Spinal cord (tissue), 10 donors: ENCODE results near the gene RANBP9. TPM values are rescaled to one million over a fixed set of nuclear protein-coding genes. Genes with fewer than 3 reads are reported as not detected.

Source experiments
- DNase-seq, 6 donors: peaks; one replicate each; pipeline versions ENCODE4 v3.0.0 to v3.0.0-alpha.2; 2013 to 2015; ENCODE audit warnings: low spot score in 6 of 6, low read depth in 4 of 6
- H3K27ac ChIP-seq: one replicate; pipeline ENCODE4 v1.5.1; 2013; ENCODE audit warnings: low read depth, low read length, control low read depth
- H3K27me3 ChIP-seq: one replicate; pipeline ENCODE4 v1.6.1; 2013; ENCODE audit warnings: low read length; ENCODE audit not compliant: control insufficient read depth, insufficient read depth
- H3K36me3 ChIP-seq: one replicate; pipeline ENCODE4 v1.6.1; 2013; ENCODE audit warnings: low read length; ENCODE audit not compliant: control insufficient read depth, insufficient read depth
- H3K4me1 ChIP-seq: one replicate; pipeline ENCODE4 v1.6.1; 2013; ENCODE audit warnings: low read length; ENCODE audit not compliant: control insufficient read depth, insufficient read depth
- H3K4me3 ChIP-seq: one replicate; pipeline ENCODE4 v1.5.1; 2013; ENCODE audit warnings: low read depth, low read length, control low read depth
- H3K9me3 ChIP-seq: one replicate; pipeline ENCODE4 v1.6.1; 2013; ENCODE audit warnings: low read length; ENCODE audit not compliant: control insufficient read depth, insufficient read depth
- WGBS: methylation state at CpG from one replicate; pipeline ENCODE4 v1.1.5; 2013; ENCODE audit warnings: missing lambda C conversion rate; ENCODE audit not compliant: insufficient coverage; 5-methylcytosine and 5-hydroxymethylcytosine counted together
- polyA plus RNA-seq, 2 donors: library from polyadenylated mRNA; unstranded; fragments of 120-200 nt; gene quantifications; one replicate each; pipeline ENCODE4 v1.2.1, GENCODE V29; 2013; ENCODE audit not compliant: insufficient read length in 2 of 2
- total RNA-seq, 2 donors: library from RNA; depleted of rRNA in 1 of 2; stranded (reverse); fragments of 120-200 nt in 1 of 2; fragments of >200 nt in 1 of 2; gene quantifications; one replicate each; pipeline versions ENCODE4 v1.2.3 to v1.2.4, GENCODE V29; 2013 to 2014
- donor health status: healthy.

The RANBP9 gene
- total and polyA plus RNA-seq, 4 donors: 34.8 to 59.8 (median 56.1) TPM

GRCh38 chr6:13641315-13641714, 70.3 kb downstream of the RANBP9 start:
- Histone ChIP-seq H3K4me1 (no peaks in the 10 kb centered on the region), H3K36me3 (peaks cover 8% of the 10 kb centered on the region), H3K27me3 (no peaks in the 10 kb centered on the region), H3K27ac (no peak overlapping the region), H3K4me3 (no peak overlapping the region), H3K9me3 (no peaks in the 10 kb centered on the region)
- no CpG with 5 or more reads among the region's 5 CpGs for WGBS
- DNase-seq: no peak

- Histone ChIP-seq H3K4me3 (no peak overlapping the region), H3K27ac (no peak overlapping the region), H3K27me3 (no peaks in the 10 kb centered on the region), H3K4me1 (no peaks in the 10 kb centered on the region), H3K9me3 (no peaks in the 10 kb centered on the region), H3K36me3 (peaks cover 8% of the 10 kb centered on the region)
- WGBS: 80% methylated on average over 2 of the region's 4 CpGs
- DNase-seq: no peak
Observed at GRCh38 chr6:13638626-13639025, 73.0 kb downstream of the RANBP9 start.

- Histone ChIP-seq H3K36me3 (peaks cover 8% of the 10 kb centered on the region), H3K4me1 (no peaks in the 10 kb centered on the region), H3K27ac (no peak overlapping the region), H3K27me3 (no peaks in the 10 kb centered on the region), H3K9me3 (no peaks in the 10 kb centered on the region), H3K4me3 (no peak overlapping the region)
- DNase-seq: no peak
- no CpG with 5 or more reads among the region's 1 CpG for WGBS
Observed at GRCh38 chr6:13638014-13638413, 73.6 kb downstream of the RANBP9 start.

- no peaks in the 10 kb centered on the region for H3K27me3 ChIP-seq
- no CpG with 5 or more reads among the region's 4 CpGs for WGBS
- H3K4me1 ChIP-seq: no peaks in the 10 kb centered on the region
- no peak overlapping the region for H3K27ac ChIP-seq
- H3K9me3 ChIP-seq: no peaks in the 10 kb centered on the region
- H3K36me3 ChIP-seq: peaks cover 8% of the 10 kb centered on the region
- H3K4me3 ChIP-seq: no peak overlapping the region
- no peak for DNase-seq
Observed at GRCh38 chr6:13635948-13636658, 75.5 kb downstream of the RANBP9 start.

- DNase-seq: no peak
- H3K4me3 ChIP-seq: no peak overlapping the region
- H3K4me1 ChIP-seq: no peaks in the 10 kb centered on the region
- H3K27ac ChIP-seq: no peak overlapping the region
- WGBS: no CpG with 5 or more reads among the region's 2 CpGs
- no peaks in the 10 kb centered on the region for H3K9me3 ChIP-seq
- no peaks in the 10 kb centered on the region for H3K27me3 ChIP-seq
- peaks cover 3% of the 10 kb centered on the region for H3K36me3 ChIP-seq
Observed at GRCh38 chr6:13633343-13633742, 78.3 kb downstream of the RANBP9 start.

GRCh38 chr6:13630499-13630898, 81.1 kb downstream of the RANBP9 start:
- H3K9me3 ChIP-seq: no peaks in the 10 kb centered on the region
- H3K27ac ChIP-seq: no peak overlapping the region
- DNase-seq: no peak
- no peaks in the 10 kb centered on the region for H3K27me3 ChIP-seq
- 100% methylated on average over 1 of the region's 1 CpG for WGBS
- no peaks in the 10 kb centered on the region for H3K4me1 ChIP-seq
- H3K4me3 ChIP-seq: no peak overlapping the region
- peaks cover 3% of the 10 kb centered on the region for H3K36me3 ChIP-seq

GRCh38 chr6:13629459-13630116, 82.0 kb downstream of the RANBP9 start:
- peaks cover 5% of the 10 kb centered on the region for H3K36me3 ChIP-seq
- no peak overlapping the region for H3K27ac ChIP-seq
- no peaks in the 10 kb centered on the region for H3K9me3 ChIP-seq
- no peaks in the 10 kb centered on the region for H3K27me3 ChIP-seq
- no peaks in the 10 kb centered on the region for H3K4me1 ChIP-seq
- no peak overlapping the region for H3K4me3 ChIP-seq
- DNase-seq: no peak
- no CpG with 5 or more reads among the region's 4 CpGs for WGBS

GRCh38 chr6:13624871-13625288, 86.8 kb downstream of the RANBP9 start:
- H3K4me3 ChIP-seq: no peak overlapping the region
- DNase-seq: peak in 3 of 6 donors; percentile 17 to 68 (median 35)
- 22% methylated on average over 1 of the region's 4 CpGs for WGBS
- peaks cover 7% of the 10 kb centered on the region for H3K36me3 ChIP-seq
- no peak overlapping the region for H3K27ac ChIP-seq
- H3K27me3 ChIP-seq: no peaks in the 10 kb centered on the region
- no peaks in the 10 kb centered on the region for H3K9me3 ChIP-seq
- no peaks in the 10 kb centered on the region for H3K4me1 ChIP-seq

- DNase-seq: no peak
- Histone ChIP-seq H3K36me3 (peaks cover 16% of the 10 kb centered on the region), H3K9me3 (no peaks in the 10 kb centered on the region), H3K4me1 (peaks cover 15% of the 10 kb centered on the region), H3K27ac (no peak overlapping the region), H3K4me3 (no peak overlapping the region), H3K27me3 (no peaks in the 10 kb centered on the region)
- 90% methylated on average over 2 of the region's 2 CpGs for WGBS
Observed at GRCh38 chr6:13617066-13617465, 94.6 kb downstream of the RANBP9 start.

- WGBS: 0% methylated on average over 4 of the region's 14 CpGs
- peak overlapping the region; percentile 95 for H3K27ac ChIP-seq
- no peaks in the 10 kb centered on the region for H3K27me3 ChIP-seq
- peaks cover 15% of the 10 kb centered on the region for H3K4me1 ChIP-seq
- H3K36me3 ChIP-seq: peaks cover 14% of the 10 kb centered on the region
- peak in 3 of 6 donors; percentile 22 to 68 (median 33) for DNase-seq
- peak overlapping the region; percentile 96 for H3K4me3 ChIP-seq
- H3K9me3 ChIP-seq: no peaks in the 10 kb centered on the region
Observed at GRCh38 chr6:13615792-13616120, 95.9 kb downstream of the RANBP9 start.
